Prostate gland (tissue), 2 donors: ENCODE results near the gene LRCH4. TPM values are rescaled to one million over a fixed set of nuclear protein-coding genes. Genes with fewer than 3 reads are reported as not detected.

Experiments used
- DNase-seq: peaks from one replicate; pipeline ENCODE4 v3.0.0-alpha.2; 2019; ENCODE audit warnings: low spot score
- H3K27ac ChIP-seq, 2 donors: fragments of 200-600 bp; sonication (generic); 2 replicates each; pipeline ENCODE4 v1.5.1; 2017 to 2019
- H3K27me3 ChIP-seq: fragments of 200-600 bp; sonication (generic); replicated peaks from 2 replicates; pipeline ENCODE4 v1.5.1; 2019; ENCODE audit not compliant: insufficient read depth
- H3K36me3 ChIP-seq, 2 donors: fragments of 200-600 bp; sonication (generic); 1 replicate in 1 of 2; 2 replicates in 1 of 2; pipeline versions ENCODE4 v1.5.1 to v1.8.1; 2017 to 2019
- H3K4me1 ChIP-seq: fragments of 200-600 bp; sonication (generic); replicated peaks from 2 replicates; pipeline ENCODE4 v1.5.1; 2019
- H3K4me3 ChIP-seq, 2 donors: fragments of 200-600 bp; sonication (generic); 2 replicates each; pipeline ENCODE4 v1.5.1; 2017 to 2019
- H3K9me3 ChIP-seq: fragments of 200-600 bp; sonication (generic); 2 replicates; pipeline ENCODE4 v1.5.1; 2017
- CTCF ChIP-seq, 4 experiments: fragments of 200-600 bp in 2 of 4; fragments of 450-650 bp in 2 of 4; sonication (generic) in 2 of 4; IDR thresholded peaks; 1 replicate in 3 of 4; 2 replicates in 1 of 4; pipeline ENCODE4 v1.5.1; 2016 to 2019; ENCODE audit warnings: antibody characterized with exemption in 4 of 4, mild to moderate bottlenecking in 2 of 4, moderate library complexity in 2 of 4
- POLR2A ChIP-seq: fragments of 450-650 bp; IDR thresholded peaks from one replicate; pipeline ENCODE4 v1.6.1; 2016; ENCODE audit warnings: antibody characterized with exemption, mild to moderate bottlenecking
- POLR2AphosphoS5 ChIP-seq: sonication (generic); formaldehyde crosslinking; IDR thresholded peaks from one replicate; pipeline ENCODE4 v1.6.1; 2017; ENCODE audit warnings: antibody characterized with exemption
- WGBS: methylation state at CpG from one replicate; pipeline ENCODE4 v1.1.5; 2018; 5-methylcytosine and 5-hydroxymethylcytosine counted together
- intact Hi-C: fragments of 100-400 bp; cut with DNase I; formaldehyde crosslinking; loops from one replicate; pipeline ENCODE4 v1.14.2; 2022
- total RNA-seq, 2 donors: library from RNA; depleted of rRNA; stranded (reverse); fragments of >200 nt; gene quantifications; one replicate each; pipeline ENCODE4 v1.1.0, GENCODE V29; 2016

LRCH4 gene
- total RNA-seq, 2 donors from 2014 or later = 66.8 to 202 TPM

- intact Hi-C loops = no loop called here
- TF ChIP-seq CTCF (IDR thresholded peaks at IDR 0.05) = peak; percentile 91 to 94 (median 92)
- TF ChIP-seq POLR2A = no peak
- TF ChIP-seq POLR2AphosphoS5 = peak; percentile 15
- no peaks in the 10 kb centered on the region for H3K9me3 ChIP-seq
- DNase-seq = peak; percentile 76
- H3K4me3 ChIP-seq = no peak overlapping the region
- H3K27me3 ChIP-seq = no peaks in the 10 kb centered on the region
- no peaks in the 10 kb centered on the region for H3K36me3 ChIP-seq
- WGBS = 34% methylated on average over 12 of the region's 12 CpGs
- H3K4me1 ChIP-seq = no peaks in the 10 kb centered on the region
- H3K27ac ChIP-seq = no peak overlapping the region
These were observed 22.0 kb downstream of the LRCH4 start for GRCh38 chr7:100563809-100564400.

- Histone ChIP-seq H3K36me3 (no peaks in the 10 kb centered on the region), H3K27ac (no peak overlapping the region), H3K9me3 (no peaks in the 10 kb centered on the region), H3K4me3 (no peak overlapping the region), H3K27me3 (no peaks in the 10 kb centered on the region), H3K4me1 (no peaks in the 10 kb centered on the region)
- TF ChIP-seq POLR2AphosphoS5 = no peak
- no peak for TF ChIP-seq POLR2A
- TF ChIP-seq CTCF (IDR thresholded peaks at IDR 0.05) = no peak
- 93% methylated on average over 8 of the region's 8 CpGs for WGBS
- intact Hi-C loops = no loop called here
- no peak for DNase-seq
These were observed 22.8 kb downstream of the LRCH4 start for GRCh38 chr7:100563100-100563564.

- intact Hi-C loops = no loop called here
- Histone ChIP-seq H3K27ac (no peak overlapping the region), H3K4me3 (no peak overlapping the region), H3K27me3 (no peaks in the 10 kb centered on the region), H3K9me3 (no peaks in the 10 kb centered on the region), H3K36me3 (no peaks in the 10 kb centered on the region), H3K4me1 (no peaks in the 10 kb centered on the region)
- TF ChIP-seq CTCF (IDR thresholded peaks at IDR 0.05) = no peak
- no peak for TF ChIP-seq POLR2A
- no peak for TF ChIP-seq POLR2AphosphoS5
- 87% methylated on average over 26 of the region's 26 CpGs for WGBS
- DNase-seq = no peak
These were observed 23.5 kb downstream of the LRCH4 start for GRCh38 chr7:100562195-100563099.

- Histone ChIP-seq H3K4me3 (no peak overlapping the region), H3K4me1 (no peaks in the 10 kb centered on the region), H3K9me3 (no peaks in the 10 kb centered on the region), H3K36me3 (no peaks in the 10 kb centered on the region), H3K27ac (no peak overlapping the region), H3K27me3 (no peaks in the 10 kb centered on the region)
- 95% methylated on average over 12 of the region's 12 CpGs for WGBS
- TF ChIP-seq POLR2AphosphoS5 (no peak), CTCF (IDR thresholded peaks at IDR 0.05) (no peak), POLR2A (no peak)
- intact Hi-C loops = loop anchor here (2.0 kb wide), 1 partner anchor 95 kb away; no protein-coding TSS in a partner anchor
- no peak for DNase-seq
These were observed 24.3 kb downstream of the LRCH4 start for GRCh38 chr7:100561491-100562194.
